SKM-1 (cell line): ENCODE data around the gene PAPLN.
"Not testable (repeated sequence)": the region's sequence is repeated elsewhere in the genome, so short reads cannot be mapped to it uniquely, and the experiment has no call there.

Experiments used
- DNase-seq: peaks from one replicate; lab custom pipeline; 2025; ENCODE audit not compliant: unreplicated experiment; lab: John Stamatoyannopoulos, UW

The PAPLN gene

GRCh38 chr14:73237219-73237785 lies at the start of gene PAPLN:
TSS of gene PAPLN (plus strand) at chr14:73237506. CDS start at chr14:73239779, 2,273 bp downstream.
- no peak for DNase-seq

- no peak for DNase-seq
These were observed 48.8 kb upstream of the PAPLN start for GRCh38 chr14:73188501-73188911.

GRCh38 chr14:73189651-73190050 lies 47.7 kb upstream of the PAPLN start:
- DNase-seq = no peak

- no peak for DNase-seq
These were observed 45.9 kb upstream of the PAPLN start for GRCh38 chr14:73191441-73191840.

- not testable (repeated sequence) for DNase-seq
These were observed 43.0 kb upstream of the PAPLN start for GRCh38 chr14:73194306-73194705.

GRCh38 chr14:73198253-73198652 lies 39.1 kb upstream of the PAPLN start:
- no peak for DNase-seq

GRCh38 chr14:73203527-73203926 lies 33.8 kb upstream of the PAPLN start:
- DNase-seq = no peak

GRCh38 chr14:73207615-73208014 lies 29.7 kb upstream of the PAPLN start:
- no peak for DNase-seq

- DNase-seq = no peak
These were observed 28.9 kb upstream of the PAPLN start for GRCh38 chr14:73208390-73208789.

GRCh38 chr14:73208846-73209245 lies 28.5 kb upstream of the PAPLN start:
- DNase-seq = no peak

- DNase-seq = no peak
These were observed 27.4 kb upstream of the PAPLN start for GRCh38 chr14:73209953-73210352.

- no peak for DNase-seq
These were observed 25.9 kb upstream of the PAPLN start for GRCh38 chr14:73211251-73212040.

GRCh38 chr14:73216030-73216429 lies 21.3 kb upstream of the PAPLN start:
- no peak for DNase-seq

GRCh38 chr14:73217411-73217810 lies 19.9 kb upstream of the PAPLN start:
- no peak for DNase-seq

- no peak for DNase-seq
These were observed 17.2 kb upstream of the PAPLN start for GRCh38 chr14:73220061-73220460.

- no peak for DNase-seq
These were observed 16.7 kb upstream of the PAPLN start for GRCh38 chr14:73220634-73221033.

GRCh38 chr14:73221945-73222344 lies 15.4 kb upstream of the PAPLN start:
- DNase-seq = no peak

- DNase-seq = no peak
These were observed 14.3 kb upstream of the PAPLN start for GRCh38 chr14:73223049-73223448.

GRCh38 chr14:73225496-73225895 lies 11.8 kb upstream of the PAPLN start:
- DNase-seq = no peak

- DNase-seq = no peak
These were observed 9.2 kb upstream of the PAPLN start for GRCh38 chr14:73227812-73228781.

- no peak for DNase-seq
These were observed 7.3 kb upstream of the PAPLN start for GRCh38 chr14:73230051-73230450.
